ENCODE results near the gene DMPK. TPM values are rescaled to one million over a fixed set of nuclear protein-coding genes. Genes with fewer than 3 reads are reported as not detected.

DMPK gene
- total RNA-seq, 1 experiment from 2014 or later, result 28.1 TPM

- intact Hi-C loops (cut with micrococcal nuclease; ENCODE audit: unreplicated experiment), result no loop called here
- BruUV-seq (replicated peaks), result no TSS peak
- H3K4me1 Mint-ChIP-seq (ENCODE audit: low read depth, unreplicated experiment), result peaks cover 4% of the 10 kb centered on the region
- TF ChIP-seq, protein P1, sequence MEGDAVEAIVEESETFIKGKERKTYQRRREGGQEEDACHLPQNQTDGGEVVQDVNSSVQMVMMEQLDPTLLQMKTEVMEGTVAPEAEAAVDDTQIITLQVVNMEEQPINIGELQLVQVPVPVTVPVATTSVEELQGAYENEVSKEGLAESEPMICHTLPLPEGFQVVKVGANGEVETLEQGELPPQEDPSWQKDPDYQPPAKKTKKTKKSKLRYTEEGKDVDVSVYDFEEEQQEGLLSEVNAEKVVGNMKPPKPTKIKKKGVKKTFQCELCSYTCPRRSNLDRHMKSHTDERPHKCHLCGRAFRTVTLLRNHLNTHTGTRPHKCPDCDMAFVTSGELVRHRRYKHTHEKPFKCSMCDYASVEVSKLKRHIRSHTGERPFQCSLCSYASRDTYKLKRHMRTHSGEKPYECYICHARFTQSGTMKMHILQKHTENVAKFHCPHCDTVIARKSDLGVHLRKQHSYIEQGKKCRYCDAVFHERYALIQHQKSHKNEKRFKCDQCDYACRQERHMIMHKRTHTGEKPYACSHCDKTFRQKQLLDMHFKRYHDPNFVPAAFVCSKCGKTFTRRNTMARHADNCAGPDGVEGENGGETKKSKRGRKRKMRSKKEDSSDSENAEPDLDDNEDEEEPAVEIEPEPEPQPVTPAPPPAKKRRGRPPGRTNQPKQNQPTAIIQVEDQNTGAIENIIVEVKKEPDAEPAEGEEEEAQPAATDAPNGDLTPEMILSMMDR (IDR thresholded peaks at IDR 0.05; ENCODE audit: insufficient read depth in 1 of 2, low read depth in 1 of 2, low read length in 1 of 2, severe bottlenecking in 1 of 2, unreplicated experiment in 1 of 2), result no peak
- ChIA-PET POLR2A (no interaction called here), CTCF (no interaction called here)
- H3K27ac Mint-ChIP-seq (ENCODE audit: unreplicated experiment), result no peak overlapping the region
- no peaks in the 10 kb centered on the region for H3K27me3 ChIP-seq (replicated peaks; ENCODE audit: control insufficient read depth, insufficient read depth, low read length)
- no peaks in the 10 kb centered on the region for H3K9me3 ChIP-seq
- H3K9me3 Mint-ChIP-seq (ENCODE audit: unreplicated experiment), result no peaks in the 10 kb centered on the region
- H3K4me1 ChIP-seq, result peaks cover 3% of the 10 kb centered on the region; the same call in 1 of the 2 replicates
- no peak overlapping the region for H3K4me3 Mint-ChIP-seq (ENCODE audit: unreplicated experiment)
- DNase-seq, result no peak
- peaks cover 4% of the 10 kb centered on the region; the same call in 1 of the 2 replicates for H3K36me3 ChIP-seq (ENCODE audit: control insufficient read depth, insufficient read depth, low read length)
- H3K27me3 Mint-ChIP-seq (ENCODE audit: insufficient read depth, unreplicated experiment), result no peaks in the 10 kb centered on the region
- H3K36me3 Mint-ChIP-seq (ENCODE audit: insufficient read depth, unreplicated experiment), result peaks cover 60% of the 10 kb centered on the region
- H3K4me3 ChIP-seq (ENCODE audit: low read depth, low read length), result no peak overlapping the region
Observed at GRCh38 chr19:45785781-45786532, 3.7 kb upstream of the DMPK start.

- H3K4me1 ChIP-seq, result peaks cover 11% of the 10 kb centered on the region
- Mint-ChIP-seq H3K9me3 (ENCODE audit: unreplicated experiment) (no peaks in the 10 kb centered on the region), H3K4me1 (ENCODE audit: low read depth, unreplicated experiment) (peaks cover 4% of the 10 kb centered on the region), H3K27ac (ENCODE audit: unreplicated experiment) (no peak overlapping the region), H3K4me3 (ENCODE audit: unreplicated experiment) (no peak overlapping the region), H3K36me3 (ENCODE audit: insufficient read depth, unreplicated experiment) (peaks cover 60% of the 10 kb centered on the region), H3K27me3 (ENCODE audit: insufficient read depth, unreplicated experiment) (no peaks in the 10 kb centered on the region)
- intact Hi-C loops (cut with micrococcal nuclease; ENCODE audit: unreplicated experiment), result no loop called here
- H3K36me3 ChIP-seq (ENCODE audit: control insufficient read depth, insufficient read depth, low read length), result peaks cover 4% of the 10 kb centered on the region; the same call in 1 of the 2 replicates
- DNase-seq, result no peak
- H3K9me3 ChIP-seq, result no peaks in the 10 kb centered on the region
- no TSS peak for BruUV-seq (replicated peaks)
- no peak overlapping the region for H3K4me3 ChIP-seq (ENCODE audit: low read depth, low read length)
- ChIA-PET CTCF (no interaction called here), POLR2A (no interaction called here)
- H3K27me3 ChIP-seq (replicated peaks; ENCODE audit: control insufficient read depth, insufficient read depth, low read length), result no peaks in the 10 kb centered on the region
- TF ChIP-seq, protein P1 (IDR thresholded peaks at IDR 0.05; ENCODE audit: insufficient read depth in 1 of 2, low read depth in 1 of 2, low read length in 1 of 2, severe bottlenecking in 1 of 2, unreplicated experiment in 1 of 2), result no peak
Observed at GRCh38 chr19:45785097-45785496, 2.8 kb upstream of the DMPK start.

GRCh38 chr19:45784096-45784495 is 1.8 kb upstream of the DMPK start:
- no peaks in the 10 kb centered on the region for H3K27me3 Mint-ChIP-seq (ENCODE audit: insufficient read depth, unreplicated experiment)
- Histone ChIP-seq H3K4me1 (peaks cover 15% of the 10 kb centered on the region), H3K4me3 (ENCODE audit: low read depth, low read length) (no peak overlapping the region), H3K9me3 (no peaks in the 10 kb centered on the region), H3K27me3 (replicated peaks; ENCODE audit: control insufficient read depth, insufficient read depth, low read length) (no peaks in the 10 kb centered on the region), H3K36me3 (ENCODE audit: control insufficient read depth, insufficient read depth, low read length) (peaks cover 4% of the 10 kb centered on the region; the same call in 1 of the 2 replicates)
- H3K36me3 Mint-ChIP-seq (ENCODE audit: insufficient read depth, unreplicated experiment), result peaks cover 61% of the 10 kb centered on the region
- CTCF ChIA-PET, result no interaction called here
- peaks cover 14% of the 10 kb centered on the region for H3K4me1 Mint-ChIP-seq (ENCODE audit: low read depth, unreplicated experiment)
- H3K27ac Mint-ChIP-seq (ENCODE audit: unreplicated experiment), result no peak overlapping the region
- POLR2A ChIA-PET, result interaction anchor here (0.6 kb wide), 1 partner anchor 20 kb away, joined by 3 read pairs; no protein-coding TSS in a partner anchor
- no peaks in the 10 kb centered on the region for H3K9me3 Mint-ChIP-seq (ENCODE audit: unreplicated experiment)
- BruUV-seq (replicated peaks), result no TSS peak
- TF ChIP-seq, protein P1 (IDR thresholded peaks at IDR 0.05; ENCODE audit: insufficient read depth in 1 of 2, low read depth in 1 of 2, low read length in 1 of 2, severe bottlenecking in 1 of 2, unreplicated experiment in 1 of 2), result no peak
- DNase-seq, result no peak
- intact Hi-C loops (cut with micrococcal nuclease; ENCODE audit: unreplicated experiment), result no loop called here
- H3K4me3 Mint-ChIP-seq (ENCODE audit: unreplicated experiment), result no peak overlapping the region

Measured in Caco-2 (cell line).